ENCODE data around the gene PEDS1. TPM values are rescaled to one million over a fixed set of nuclear protein-coding genes. Genes with fewer than 3 reads are reported as not detected.

PEDS1 gene
- total and polyA plus RNA-seq, 2 of the 13 experiments (the other 11 are each of a cell fraction or from before 2014, with no cell fraction given) = 30.5 to 93.9 TPM

DNA sequence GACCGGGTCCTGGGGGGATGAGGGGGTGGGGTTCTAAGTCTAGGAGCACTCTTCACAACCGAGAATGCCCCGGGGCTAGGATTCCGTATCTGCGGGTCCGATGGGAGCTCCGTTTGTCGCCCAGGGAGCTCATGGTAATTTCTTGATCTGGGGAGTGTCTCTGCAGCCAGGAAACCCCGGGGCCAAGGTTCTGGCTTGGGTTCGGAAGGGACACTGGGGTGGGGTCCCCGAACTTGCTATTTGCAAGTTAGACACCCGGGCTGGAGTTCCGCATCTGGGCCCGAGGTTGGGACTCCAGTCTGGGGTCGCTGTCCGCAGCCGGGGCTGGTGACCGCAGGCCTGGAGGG, 397 bp downstream of the PEDS1 start (continued):
- TF ChIP-seq ZFX (CRISPR knock-in tag; IDR thresholded peaks at IDR 0.05; ENCODE audit: low read depth) = no peak
- TF ChIP-seq, protein P1, sequence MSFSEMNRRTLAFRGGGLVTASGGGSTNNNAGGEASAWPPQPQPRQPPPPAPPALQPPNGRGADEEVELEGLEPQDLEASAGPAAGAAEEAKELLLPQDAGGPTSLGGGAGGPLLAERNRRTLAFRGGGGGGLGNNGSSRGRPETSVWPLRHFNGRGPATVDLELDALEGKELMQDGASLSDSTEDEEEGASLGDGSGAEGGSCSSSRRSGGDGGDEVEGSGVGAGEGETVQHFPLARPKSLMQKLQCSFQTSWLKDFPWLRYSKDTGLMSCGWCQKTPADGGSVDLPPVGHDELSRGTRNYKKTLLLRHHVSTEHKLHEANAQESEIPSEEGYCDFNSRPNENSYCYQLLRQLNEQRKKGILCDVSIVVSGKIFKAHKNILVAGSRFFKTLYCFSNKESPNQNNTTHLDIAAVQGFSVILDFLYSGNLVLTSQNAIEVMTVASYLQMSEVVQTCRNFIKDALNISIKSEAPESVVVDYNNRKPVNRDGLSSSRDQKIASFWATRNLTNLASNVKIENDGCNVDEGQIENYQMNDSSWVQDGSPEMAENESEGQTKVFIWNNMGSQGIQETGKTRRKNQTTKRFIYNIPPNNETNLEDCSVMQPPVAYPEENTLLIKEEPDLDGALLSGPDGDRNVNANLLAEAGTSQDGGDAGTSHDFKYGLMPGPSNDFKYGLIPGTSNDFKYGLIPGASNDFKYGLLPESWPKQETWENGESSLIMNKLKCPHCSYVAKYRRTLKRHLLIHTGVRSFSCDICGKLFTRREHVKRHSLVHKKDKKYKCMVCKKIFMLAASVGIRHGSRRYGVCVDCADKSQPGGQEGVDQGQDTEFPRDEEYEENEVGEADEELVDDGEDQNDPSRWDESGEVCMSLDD (CRISPR knock-in tag; IDR thresholded peaks at IDR 0.05; ENCODE audit: borderline replicate concordance) = peak; percentile 28
- no peak for TF ChIP-seq NFATC3 (CRISPR knock-in tag; IDR thresholded peaks at IDR 0.05)
- no peak for TF ChIP-seq ZNF225 (CRISPR knock-in tag; IDR thresholded peaks at IDR 0.05)
- TF ChIP-seq NFE2L2 (IDR thresholded peaks at IDR 0.05; ENCODE audit: low read length) = no peak
- TF ChIP-seq REXO4 (CRISPR knock-in tag; IDR thresholded peaks at IDR 0.05; ENCODE audit: borderline replicate concordance) = no peak
- TF ChIP-seq ZNF569 (CRISPR knock-in tag; IDR thresholded peaks at IDR 0.05; ENCODE audit: borderline replicate concordance) = no peak
- TF ChIP-seq, protein P2, sequence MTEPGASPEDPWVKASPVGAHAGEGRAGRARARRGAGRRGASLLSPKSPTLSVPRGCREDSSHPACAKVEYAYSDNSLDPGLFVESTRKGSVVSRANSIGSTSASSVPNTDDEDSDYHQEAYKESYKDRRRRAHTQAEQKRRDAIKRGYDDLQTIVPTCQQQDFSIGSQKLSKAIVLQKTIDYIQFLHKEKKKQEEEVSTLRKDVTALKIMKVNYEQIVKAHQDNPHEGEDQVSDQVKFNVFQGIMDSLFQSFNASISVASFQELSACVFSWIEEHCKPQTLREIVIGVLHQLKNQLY (CRISPR knock-in tag; IDR thresholded peaks at IDR 0.05) = no peak
- TF ChIP-seq ZNF337 (CRISPR knock-in tag; IDR thresholded peaks at IDR 0.05; ENCODE audit: borderline replicate concordance, low read depth) = no peak
- no peak for TF ChIP-seq MATR3 (CRISPR knock-in tag; IDR thresholded peaks at IDR 0.05)
- TF ChIP-seq CEBPG (CRISPR knock-in tag; IDR thresholded peaks at IDR 0.05) = no peak
- no peak for TF ChIP-seq ATF1 (CRISPR knock-in tag; IDR thresholded peaks at IDR 0.05)
- TF ChIP-seq ZNF207 (IDR thresholded peaks at IDR 0.05; ENCODE audit: borderline replicate concordance) = no peak
- TF ChIP-seq, protein P3, sequence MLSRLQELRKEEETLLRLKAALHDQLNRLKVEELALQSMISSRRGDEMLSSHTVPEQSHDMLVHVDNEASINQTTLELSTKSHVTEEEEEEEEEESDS (CRISPR knock-in tag; IDR thresholded peaks at IDR 0.05; ENCODE audit: borderline replicate concordance) = no peak
- TF ChIP-seq, protein P4, sequence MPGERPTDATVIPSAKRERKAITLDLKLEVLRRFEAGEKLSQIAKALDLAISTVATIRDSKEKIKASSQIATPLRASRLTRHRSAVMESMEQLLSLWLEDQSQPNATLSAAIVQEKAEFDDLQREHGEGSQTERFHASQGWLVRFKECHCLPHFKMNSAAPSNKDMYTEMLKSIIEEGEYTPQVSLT (CRISPR knock-in tag; IDR thresholded peaks at IDR 0.05; ENCODE audit: borderline replicate concordance, low read depth) = no peak
- no peak for TF ChIP-seq SRSF1 (optimal IDR thresholded peaks at IDR 0.05; ENCODE audit: low read depth, low read length)
- no peak for TF ChIP-seq SNAI1 (CRISPR knock-in tag; IDR thresholded peaks at IDR 0.05; ENCODE audit: borderline replicate concordance)
- TF ChIP-seq ZNF136 (CRISPR knock-in tag; IDR thresholded peaks at IDR 0.05; ENCODE audit: low read depth) = peak; percentile 35; the same call in 1 of the 2 replicates
- no peak for TF ChIP-seq KDM1A (CRISPR knock-in tag; IDR thresholded peaks at IDR 0.05)
- no peak for TF ChIP-seq MBNL3 (CRISPR knock-in tag; conservative IDR thresholded peaks at IDR 0.05)
- TF ChIP-seq, protein P5, sequence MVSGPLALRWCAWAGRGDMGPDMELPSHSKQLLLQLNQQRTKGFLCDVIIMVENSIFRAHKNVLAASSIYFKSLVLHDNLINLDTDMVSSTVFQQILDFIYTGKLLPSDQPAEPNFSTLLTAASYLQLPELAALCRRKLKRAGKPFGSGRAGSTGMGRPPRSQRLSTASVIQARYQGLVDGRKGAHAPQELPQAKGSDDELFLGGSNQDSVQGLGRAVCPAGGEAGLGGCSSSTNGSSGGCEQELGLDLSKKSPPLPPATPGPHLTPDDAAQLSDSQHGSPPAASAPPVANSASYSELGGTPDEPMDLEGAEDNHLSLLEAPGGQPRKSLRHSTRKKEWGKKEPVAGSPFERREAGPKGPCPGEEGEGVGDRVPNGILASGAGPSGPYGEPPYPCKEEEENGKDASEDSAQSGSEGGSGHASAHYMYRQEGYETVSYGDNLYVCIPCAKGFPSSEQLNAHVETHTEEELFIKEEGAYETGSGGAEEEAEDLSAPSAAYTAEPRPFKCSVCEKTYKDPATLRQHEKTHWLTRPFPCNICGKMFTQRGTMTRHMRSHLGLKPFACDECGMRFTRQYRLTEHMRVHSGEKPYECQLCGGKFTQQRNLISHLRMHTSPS (CRISPR knock-in tag; IDR thresholded peaks at IDR 0.05; ENCODE audit: low read depth) = no peak; the same call in 1 of the 2 replicates
- no peak for TF ChIP-seq RNF2 (conservative IDR thresholded peaks at IDR 0.05; ENCODE audit: low read depth)
- no peak for TF ChIP-seq SRF (IDR thresholded peaks at IDR 0.05; ENCODE audit: low read depth, low read length)
- no peak for TF ChIP-seq PAX8 (CRISPR knock-in tag; IDR thresholded peaks at IDR 0.05; ENCODE audit: borderline replicate concordance)
- TF ChIP-seq, protein P6, sequence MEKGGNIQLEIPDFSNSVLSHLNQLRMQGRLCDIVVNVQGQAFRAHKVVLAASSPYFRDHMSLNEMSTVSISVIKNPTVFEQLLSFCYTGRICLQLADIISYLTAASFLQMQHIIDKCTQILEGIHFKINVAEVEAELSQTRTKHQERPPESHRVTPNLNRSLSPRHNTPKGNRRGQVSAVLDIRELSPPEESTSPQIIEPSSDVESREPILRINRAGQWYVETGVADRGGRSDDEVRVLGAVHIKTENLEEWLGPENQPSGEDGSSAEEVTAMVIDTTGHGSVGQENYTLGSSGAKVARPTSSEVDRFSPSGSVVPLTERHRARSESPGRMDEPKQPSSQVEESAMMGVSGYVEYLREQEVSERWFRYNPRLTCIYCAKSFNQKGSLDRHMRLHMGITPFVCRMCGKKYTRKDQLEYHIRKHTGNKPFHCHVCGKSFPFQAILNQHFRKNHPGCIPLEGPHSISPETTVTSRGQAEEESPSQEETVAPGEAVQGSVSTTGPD (CRISPR knock-in tag; IDR thresholded peaks at IDR 0.05) = no peak
- 0 out of 2 replicates have a peak, but pooled peaks have one; percentile 44 for TF ChIP-seq NR2F2 (IDR thresholded peaks at IDR 0.05; ENCODE audit: borderline replicate concordance, low read depth)

Measured in HepG2 (cell line).